Measurements from ENCODE around the gene AGAP1. TPM values are rescaled to one million over a fixed set of nuclear protein-coding genes. Genes with fewer than 3 reads are reported as not detected.

Gene AGAP1
- polyA plus RNA-seq, 1 experiment: 12.4 TPM

GRCh38 chr2:235658351-235659174 is 164.7 kb downstream of the AGAP1 start:
- ChIA-PET CTCF (interaction anchor here (1.2 kb wide), 1 partner anchor 63 kb away, joined by 3 read pairs; no protein-coding TSS in a partner anchor), POLR2A (no interaction called here)
- Histone ChIP-seq H3K4me3 (ENCODE audit: low read depth, low read length) (no peak overlapping the region), H3K9me3 (ENCODE audit: control insufficient read depth, insufficient read depth, low read length) (no peaks in the 10 kb centered on the region), H3K27me3 (ENCODE audit: control insufficient read depth, insufficient read depth, low read length) (peaks cover 2% of the 10 kb centered on the region), H3K27ac (ENCODE audit: low read depth, low read length) (no peak overlapping the region)
- DNase-seq (ENCODE audit: low read depth, low spot score): no peak
- no peak for TF ChIP-seq CTCF (IDR thresholded peaks at IDR 0.05; ENCODE audit: low read depth, low read length)

- Histone ChIP-seq H3K4me3 (ENCODE audit: low read depth, low read length) (peak overlapping the region; percentile 17; the same call in 1 of the 2 replicates), H3K27me3 (ENCODE audit: control insufficient read depth, insufficient read depth, low read length) (peaks cover 2% of the 10 kb centered on the region), H3K27ac (ENCODE audit: low read depth, low read length) (peak overlapping the region; percentile 77), H3K9me3 (ENCODE audit: control insufficient read depth, insufficient read depth, low read length) (no peaks in the 10 kb centered on the region)
- TF ChIP-seq CTCF (IDR thresholded peaks at IDR 0.05; ENCODE audit: low read depth, low read length): no peak
- CTCF ChIA-PET: interaction anchor here (0.6 to 1.0 kb wide), 2 partner anchors 86 to 525 kb away, joined by 3 read pairs; no protein-coding TSS in a partner anchor
- DNase-seq (ENCODE audit: low read depth, low spot score): peak; percentile 66
- POLR2A ChIA-PET: no interaction called here
These were observed 166.0 kb downstream of the AGAP1 start for GRCh38 chr2:235659767-235660322.

- Histone ChIP-seq H3K27ac (ENCODE audit: low read depth, low read length) (no peak overlapping the region), H3K9me3 (ENCODE audit: control insufficient read depth, insufficient read depth, low read length) (no peaks in the 10 kb centered on the region), H3K4me3 (ENCODE audit: low read depth, low read length) (no peak overlapping the region), H3K27me3 (ENCODE audit: control insufficient read depth, insufficient read depth, low read length) (peaks cover 2% of the 10 kb centered on the region)
- no peak for TF ChIP-seq CTCF (IDR thresholded peaks at IDR 0.05; ENCODE audit: low read depth, low read length)
- no peak for DNase-seq (ENCODE audit: low read depth, low spot score)
- ChIA-PET POLR2A (no interaction called here), CTCF (interaction anchor here (0.6 to 1.0 kb wide), 2 partner anchors 86 to 525 kb away, joined by 3 read pairs; no protein-coding TSS in a partner anchor)
These were observed 166.7 kb downstream of the AGAP1 start for GRCh38 chr2:235660484-235661082.

- POLR2A ChIA-PET: no interaction called here
- DNase-seq (ENCODE audit: low read depth, low spot score): no peak
- H3K9me3 ChIP-seq (ENCODE audit: control insufficient read depth, insufficient read depth, low read length): no peaks in the 10 kb centered on the region
- H3K4me3 ChIP-seq (ENCODE audit: low read depth, low read length): no peak overlapping the region
- peaks cover 2% of the 10 kb centered on the region for H3K27me3 ChIP-seq (ENCODE audit: control insufficient read depth, insufficient read depth, low read length)
- TF ChIP-seq CTCF (IDR thresholded peaks at IDR 0.05; ENCODE audit: low read depth, low read length): no peak
- H3K27ac ChIP-seq (ENCODE audit: low read depth, low read length): no peak overlapping the region
- CTCF ChIA-PET: no interaction called here
These were observed 167.5 kb downstream of the AGAP1 start for GRCh38 chr2:235661167-235661937.

Measured in AG04450 (cell line).